Epithelial cell of proximal tubule (primary cell): ENCODE results near the gene KIFBP. TPM values are rescaled to one million over a fixed set of nuclear protein-coding genes. Genes with fewer than 3 reads are reported as not detected.

Source experiments
- DNase-seq: peaks from one replicate; pipeline ENCODE4 v3.0.0-alpha.2; 2011; ENCODE audit warnings: low read depth
- H3K4me3 ChIP-seq: 2 replicates; pipeline ENCODE4 v1.5.1; 2011; ENCODE audit warnings: low read depth, mild to moderate bottlenecking, low read length
- CTCF ChIP-seq: conservative IDR thresholded peaks from 2 replicates; pipeline ENCODE4 v1.5.1; 2012; ENCODE audit warnings: low read depth, mild to moderate bottlenecking, low read length
- total RNA-seq: library from RNA; depleted of rRNA; stranded (reverse); fragments of >200 nt; gene quantifications from 2 replicates; pipeline ENCODE4 v1.2.3, GENCODE V29; 2015

Gene KIFBP
- total RNA-seq, 1 donor from 2014 or later: 69.2 TPM

GRCh38 chr10:69051303-69051702 lies 62.7 kb downstream of the KIFBP start:
- no peak for DNase-seq
- H3K4me3 ChIP-seq: no peak overlapping the region
- no peak for TF ChIP-seq CTCF

- DNase-seq: no peak
Measured at GRCh38 chr10:69051710-69052487, 63.3 kb downstream of the KIFBP start.

GRCh38 chr10:69052736-69053135 lies 64.1 kb downstream of the KIFBP start:
- no peak for DNase-seq
- no peak for TF ChIP-seq CTCF

More at GRCh38 chr10:69051710-69052487, 63.3 kb downstream of the KIFBP start:
- TF ChIP-seq CTCF: no peak
- H3K4me3 ChIP-seq: no peak overlapping the region

GRCh38 chr10:69055241-69055640 lies 66.6 kb downstream of the KIFBP start:
- no peak overlapping the region for H3K4me3 ChIP-seq
- DNase-seq: no peak
- no peak for TF ChIP-seq CTCF

More at GRCh38 chr10:69052736-69053135, 64.1 kb downstream of the KIFBP start:
- no peak overlapping the region for H3K4me3 ChIP-seq

- no peak overlapping the region for H3K4me3 ChIP-seq
- no peak for DNase-seq
- no peak for TF ChIP-seq CTCF
Measured at GRCh38 chr10:69056129-69056528, 67.5 kb downstream of the KIFBP start.

GRCh38 chr10:69056536-69057260 lies 68.1 kb downstream of the KIFBP start:
- no peak overlapping the region for H3K4me3 ChIP-seq
- no peak for DNase-seq
- TF ChIP-seq CTCF: no peak
